GM12878 (cell line): Measurements from ENCODE around the gene PAM. TPM values are rescaled to one million over a fixed set of nuclear protein-coding genes. Genes with fewer than 3 reads are reported as not detected.

Experiments used
- ATAC-seq: fragments of 200-7000 bp; cut with Tn5 transposase; 3 replicates; pipeline ENCODE4 v1.9.1; 2020; ENCODE audit warnings: mild to moderate bottlenecking, moderate library complexity
- BruUV-seq: library from RNA; stranded (reverse); fragments of 400-500 nt; replicated peaks from 2 replicates; lab custom pipeline; 2021; lab: Mats Ljungman, UMichigan
- CTCF ChIA-PET: fragments of 300-600 bp; sonication (Branson Sonifier 250); formaldehyde crosslinking; extraction: SDS; loops from one replicate; lab custom pipeline; 2021; ENCODE audit warnings: inconsistent platforms; lab: Yijun Ruan, JAX
- POLR2A ChIA-PET: fragments of 350-600 bp; formaldehyde crosslinking; extraction: SDS; loops from one replicate; lab custom pipeline; 2021; ENCODE audit warnings: inconsistent platforms; lab: Charles Lee
- RAD21 ChIA-PET: fragments of 300-600 bp; sonication (Branson Sonifier 250); formaldehyde crosslinking; loops from one replicate; lab custom pipeline; 2023; ENCODE audit warnings: antibody characterized with exemption; ENCODE audit not compliant: unreplicated experiment; lab: Charles Lee
- SMC1A ChIA-PET: fragments of 300-600 bp; sonication (Branson Sonifier 250); formaldehyde crosslinking; loops from one replicate; lab custom pipeline; 2023; ENCODE audit not compliant: unreplicated experiment, uncharacterized antibody; lab: Charles Lee
- DNase-seq: peaks from one replicate; pipeline ENCODE4 v3.0.0-alpha.2; 2011; ENCODE audit warnings: low read depth, low spot score
- FAIRE-seq: peaks from 3 replicates; lab custom pipeline; 2011; peaks lifted over from hg19 to GRCh38; lab: Jason Lieb, UNC
- H2AFZ ChIP-seq: 2 replicates; pipeline ENCODE4 v1.6.0; 2011; ENCODE audit warnings: low read depth, low read length, control low read depth; ENCODE audit not compliant: control insufficient read depth
- H3K27ac ChIP-seq: 2 replicates; pipeline ENCODE4 v1.5.1; 2011; ENCODE audit warnings: control low read depth; ENCODE audit not compliant: control insufficient read depth, insufficient read depth
- H3K27me3 ChIP-seq, 2 experiments: replicated peaks in 1 of 2; 2 replicates each; pipeline versions ENCODE4 v1.6.0 to v1.6.1; 2011; ENCODE audit warnings: low read length in 1 of 2; ENCODE audit not compliant: control insufficient read depth in 2 of 2, insufficient read depth in 2 of 2
- H3K36me3 ChIP-seq, 2 experiments: 2 replicates each; pipeline ENCODE4 v1.5.1; 2011; ENCODE audit warnings: low read length in 1 of 2; ENCODE audit not compliant: control insufficient read depth in 2 of 2, insufficient read depth in 2 of 2
- H3K4me1 ChIP-seq: 2 replicates; pipeline ENCODE4 v1.6.1; 2011; ENCODE audit warnings: mild to moderate bottlenecking, low read length, moderate library complexity, mixed read lengths; ENCODE audit not compliant: control insufficient read depth, insufficient read depth
- H3K4me2 ChIP-seq: 2 replicates; pipeline ENCODE4 v1.6.0; 2011; ENCODE audit warnings: control low read depth; ENCODE audit not compliant: control insufficient read depth, insufficient read depth
- H3K4me3 ChIP-seq: fragments of 200-600 bp; sonication (generic); 2 replicates; pipeline ENCODE4 v1.5.1; 2016
- H3K79me2 ChIP-seq: 2 replicates; pipeline ENCODE4 v1.6.0; 2011; ENCODE audit warnings: low read length; ENCODE audit not compliant: control insufficient read depth, insufficient read depth
- H3K9ac ChIP-seq: 2 replicates; pipeline ENCODE4 v1.8.0; 2011; ENCODE audit warnings: low read length, control low read depth, mixed read lengths; ENCODE audit not compliant: control insufficient read depth, insufficient read depth
- H3K9me3 ChIP-seq: replicated peaks from 3 replicates; pipeline ENCODE4 v1.5.1; 2011; ENCODE audit warnings: mild to moderate bottlenecking, low read length; ENCODE audit not compliant: control insufficient read depth, insufficient read depth
- H4K20me1 ChIP-seq: 2 replicates; pipeline ENCODE4 v1.6.0; 2011; ENCODE audit not compliant: control insufficient read depth, insufficient read depth
- ATF2 ChIP-seq: IDR thresholded peaks from 2 replicates; pipeline ENCODE4 v1.6.1; 2012; ENCODE audit warnings: low read length, inconsistent platforms
- ATF3 ChIP-seq: IDR thresholded peaks from 2 replicates; pipeline ENCODE4 v1.6.1; 2011; ENCODE audit warnings: low read depth, mild to moderate bottlenecking, low read length, moderate library complexity, borderline replicate concordance; ENCODE audit errors: extremely low read depth
- CEBPB ChIP-seq, 2 experiments: fragments of 150-350 bp in 1 of 2; IDR thresholded peaks; 2 replicates each; pipeline ENCODE4 v1.6.1; 2012 to 2014; ENCODE audit warnings: low read depth in 2 of 2, low read length in 2 of 2, borderline replicate concordance in 1 of 2, inconsistent platforms in 1 of 2
- CHD1 ChIP-seq: IDR thresholded peaks from 2 replicates; pipeline ENCODE4 v1.6.1; 2012; ENCODE audit warnings: low read depth, low read length, improper control_type of control experiment
- EED ChIP-seq: sonication (generic); IDR thresholded peaks from 2 replicates; pipeline ENCODE4 v1.6.1; 2016; ENCODE audit warnings: antibody characterized with exemption, low read depth
- HSF1 ChIP-seq: fragments of 150-350 bp; IDR thresholded peaks from 2 replicates; pipeline ENCODE4 v1.6.1; 2014; ENCODE audit warnings: mild to moderate bottlenecking, low read depth, low read length
- KDM1A ChIP-seq: fragments of 200-600 bp; sonication (generic); IDR thresholded peaks from 2 replicates; pipeline ENCODE4 v1.6.1; 2016; ENCODE audit warnings: borderline replicate concordance
- KLF5 ChIP-seq: fragments of 450-650 bp; IDR thresholded peaks from 2 replicates; pipeline ENCODE4 v1.6.1; 2014; ENCODE audit warnings: mild to moderate bottlenecking; ENCODE audit not compliant: partially characterized antibody
- MEF2A ChIP-seq: IDR thresholded peaks from 2 replicates; pipeline ENCODE4 v1.6.1; 2011; ENCODE audit warnings: low read depth, mild to moderate bottlenecking, low read length, moderate library complexity; ENCODE audit not compliant: insufficient read depth
- MEF2B ChIP-seq: fragments of 450-650 bp; IDR thresholded peaks from 2 replicates; pipeline ENCODE4 v1.6.1; 2018; ENCODE audit warnings: mild to moderate bottlenecking, moderate library complexity; ENCODE audit not compliant: partially characterized antibody, poor library complexity, severe bottlenecking
- NFXL1 ChIP-seq: fragments of 450-650 bp; IDR thresholded peaks from 2 replicates; pipeline ENCODE4 v1.6.1; 2017; ENCODE audit warnings: antibody characterized with exemption, mild to moderate bottlenecking, borderline replicate concordance
- RCOR1 ChIP-seq: conservative IDR thresholded peaks from 2 replicates; pipeline ENCODE4 v1.6.1; 2012; ENCODE audit warnings: low read depth, low read length, improper control_type of control experiment
- SKIL ChIP-seq: fragments of 450-650 bp; IDR thresholded peaks from 2 replicates; pipeline ENCODE4 v1.6.1; 2017; ENCODE audit warnings: mild to moderate bottlenecking, low read depth, inconsistent platforms; ENCODE audit not compliant: poor library complexity, severe bottlenecking
- SREBF2 ChIP-seq: IDR thresholded peaks from 2 replicates; pipeline ENCODE4 v1.6.1; 2012; ENCODE audit warnings: mild to moderate bottlenecking, low read length
- ZNF207 ChIP-seq: fragments of 450-650 bp; IDR thresholded peaks from 2 replicates; pipeline ENCODE4 v1.6.1; 2014; ENCODE audit warnings: antibody characterized with exemption, mild to moderate bottlenecking, borderline replicate concordance
- ZNF622 ChIP-seq: fragments of 450-650 bp; IDR thresholded peaks from 2 replicates; pipeline ENCODE4 v1.6.1; 2017; ENCODE audit warnings: mild to moderate bottlenecking, inconsistent platforms
- in situ Hi-C: fragments of 300-500 bp; cut with MboI; formaldehyde crosslinking; loops from 9 replicates; pipeline ENCODE4 v1.14.3; 2018; ENCODE audit warnings: mixed read lengths
- intact Hi-C: fragments of 100-400 bp; cut with micrococcal nuclease; formaldehyde crosslinking; loops from one replicate; pipeline ENCODE4 v1.14.2; 2022; ENCODE audit not compliant: unreplicated experiment
- polyA plus RNA-seq, 11 experiments: library from polyadenylated mRNA; depleted of rRNA in 4 of 11; unstranded in 6 of 11; stranded (reverse) in 5 of 11; fragments of >200 nt; fragmentation: Nextera tagmentation in 4 of 11; fragmentation: Illumina TruSeq in 1 of 11; extraction: Ambion mirVana in 4 of 11; extraction: Trizol in 1 of 11; gene quantifications; 1 replicate in 1 of 11; 2 replicates in 10 of 11; pipeline versions ENCODE4 v1.2.1 to v1.2.3, GENCODE V29; 2011 to 2016; ENCODE audit warnings: inconsistent platforms in 2 of 11, missing spikeins in 2 of 11, low read depth in 1 of 11
- total RNA-seq, 4 experiments: library from RNA; depleted of rRNA in 3 of 4; stranded (reverse); fragments of >200 nt in 3 of 4; fragmentation: Illumina TruSeq in 1 of 4; extraction: Trizol in 1 of 4; gene quantifications; 2 replicates each; pipeline versions ENCODE4 v1.2.1 to v1.2.3, GENCODE V29; 2013 to 2021

Gene PAM
- total and polyA plus RNA-seq, 10 of the 15 experiments (the other 5 are each of a cell fraction or from before 2014, with no cell fraction given) = 5.5 to 72.5 (median 15.4) TPM

- Histone ChIP-seq H3K9me3 (no peaks in the 10 kb centered on the region), H3K4me2 (no peak overlapping the region), H3K4me1 (peaks cover 5% of the 10 kb centered on the region; the same call in 1 of the 2 replicates), H3K27me3 (no peaks in the 10 kb centered on the region), H3K27ac (no peak overlapping the region), H3K79me2 (no peaks in the 10 kb centered on the region), H3K4me3 (no peak overlapping the region), H3K9ac (no peak overlapping the region), H2AFZ (no peak overlapping the region), H3K36me3 (no peaks in the 10 kb centered on the region; a peak in 1 of 4 replicates), H4K20me1 (no peaks in the 10 kb centered on the region)
- ATAC-seq = no peak
- in situ Hi-C loops = no loop called here
- no peak for DNase-seq
- FAIRE-seq = no peak
- intact Hi-C loops = no loop called here
- ChIA-PET RAD21 (interaction anchor here (0.6 to 1.3 kb wide), 2 partner anchors 32 to 108 kb away, joined by 3 to 4 read pairs; no protein-coding TSS in a partner anchor), CTCF (interaction anchor here (1.0 to 4.1 kb wide), 4 partner anchors 11 to 108 kb away, joined by 3 to 15 read pairs (median 3); no protein-coding TSS in a partner anchor), SMC1A (interaction anchor here (1.0 to 3.5 kb wide), 6 partner anchors 9 to 82 kb away, joined by 3 to 16 read pairs (median 4); no protein-coding TSS in a partner anchor), POLR2A (interaction anchor here (1.1 kb wide), 1 partner anchor 29 kb away, joined by 4 read pairs; no protein-coding TSS in a partner anchor)
- no TSS peak for BruUV-seq
- TF ChIP-seq CHD1 = no peak
- no peak for TF ChIP-seq CEBPB (IDR thresholded peaks at IDR 0.05; ENCODE audit: borderline replicate concordance in 1 of 2, low read depth in 2 of 2, low read length in 2 of 2)
- no peak for TF ChIP-seq EED
- TF ChIP-seq HSF1 = no peak
- TF ChIP-seq ZNF207 = no peak
- TF ChIP-seq SKIL = no peak
- TF ChIP-seq RCOR1 = no peak
- TF ChIP-seq ATF3 = no peak
- TF ChIP-seq SREBF2 = no peak
- no peak for TF ChIP-seq KLF5
- TF ChIP-seq KDM1A = no peak
- no peak for TF ChIP-seq ATF2
- TF ChIP-seq NFXL1 = no peak
- TF ChIP-seq MEF2A = no peak
- no peak for TF ChIP-seq ZNF622
- no peak for TF ChIP-seq MEF2B
Measured at GRCh38 chr5:102863764-102864560, 108.9 kb downstream of the PAM start.
